Measurements from ENCODE around the gene EDRF1. TPM values are rescaled to one million over a fixed set of nuclear protein-coding genes. Genes with fewer than 3 reads are reported as not detected.

The EDRF1 gene
- total RNA-seq, 1 donor from 2014 or later = 18.1 TPM

DNA sequence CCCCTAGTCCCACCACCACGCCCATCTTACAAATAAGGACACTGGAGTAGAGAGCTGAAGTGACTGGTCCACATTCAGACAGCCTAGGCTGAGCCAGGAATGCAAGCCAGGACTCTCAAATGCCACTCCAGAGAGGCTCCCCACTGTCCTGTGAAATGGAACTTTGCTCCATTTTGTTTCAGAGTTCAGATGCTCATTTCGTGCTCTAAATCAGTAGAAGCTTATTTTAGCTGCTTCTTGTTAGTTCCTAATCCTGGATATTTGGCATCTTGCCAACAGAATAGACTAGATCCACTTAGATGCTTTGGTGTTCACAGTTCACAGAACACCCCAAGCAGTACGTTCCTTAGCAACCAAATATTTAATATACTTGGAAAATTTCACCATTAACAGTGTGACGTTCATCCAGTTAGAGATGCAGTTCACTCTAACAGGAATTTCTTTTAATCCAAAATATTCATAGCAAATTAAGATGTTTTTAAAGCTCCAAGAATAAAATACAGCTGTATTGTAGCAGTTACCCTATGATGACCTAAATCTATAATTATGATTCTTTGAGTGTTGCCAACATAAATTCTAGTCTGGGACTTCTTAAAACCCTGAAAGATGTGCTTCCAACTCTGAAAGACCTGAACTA is 48.8 kb downstream of the EDRF1 start:
- Histone ChIP-seq H3K4me3 (no peak overlapping the region), H3K27me3 (ENCODE audit: low read depth) (no peaks in the 10 kb centered on the region), H3K27ac (peak overlapping the region; percentile 3), H3K9me3 (no peaks in the 10 kb centered on the region), H3K36me3 (peaks cover 30% of the 10 kb centered on the region), H3K4me1 (no peaks in the 10 kb centered on the region)
- intact Hi-C loops (cut with DNase I) = no loop called here
- DNase-seq = no peak
- ATAC-seq = peak; percentile 56 to 63
- TF ChIP-seq, protein P1, sequence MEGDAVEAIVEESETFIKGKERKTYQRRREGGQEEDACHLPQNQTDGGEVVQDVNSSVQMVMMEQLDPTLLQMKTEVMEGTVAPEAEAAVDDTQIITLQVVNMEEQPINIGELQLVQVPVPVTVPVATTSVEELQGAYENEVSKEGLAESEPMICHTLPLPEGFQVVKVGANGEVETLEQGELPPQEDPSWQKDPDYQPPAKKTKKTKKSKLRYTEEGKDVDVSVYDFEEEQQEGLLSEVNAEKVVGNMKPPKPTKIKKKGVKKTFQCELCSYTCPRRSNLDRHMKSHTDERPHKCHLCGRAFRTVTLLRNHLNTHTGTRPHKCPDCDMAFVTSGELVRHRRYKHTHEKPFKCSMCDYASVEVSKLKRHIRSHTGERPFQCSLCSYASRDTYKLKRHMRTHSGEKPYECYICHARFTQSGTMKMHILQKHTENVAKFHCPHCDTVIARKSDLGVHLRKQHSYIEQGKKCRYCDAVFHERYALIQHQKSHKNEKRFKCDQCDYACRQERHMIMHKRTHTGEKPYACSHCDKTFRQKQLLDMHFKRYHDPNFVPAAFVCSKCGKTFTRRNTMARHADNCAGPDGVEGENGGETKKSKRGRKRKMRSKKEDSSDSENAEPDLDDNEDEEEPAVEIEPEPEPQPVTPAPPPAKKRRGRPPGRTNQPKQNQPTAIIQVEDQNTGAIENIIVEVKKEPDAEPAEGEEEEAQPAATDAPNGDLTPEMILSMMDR (IDR thresholded peaks at IDR 0.05) = no peak

DNA sequence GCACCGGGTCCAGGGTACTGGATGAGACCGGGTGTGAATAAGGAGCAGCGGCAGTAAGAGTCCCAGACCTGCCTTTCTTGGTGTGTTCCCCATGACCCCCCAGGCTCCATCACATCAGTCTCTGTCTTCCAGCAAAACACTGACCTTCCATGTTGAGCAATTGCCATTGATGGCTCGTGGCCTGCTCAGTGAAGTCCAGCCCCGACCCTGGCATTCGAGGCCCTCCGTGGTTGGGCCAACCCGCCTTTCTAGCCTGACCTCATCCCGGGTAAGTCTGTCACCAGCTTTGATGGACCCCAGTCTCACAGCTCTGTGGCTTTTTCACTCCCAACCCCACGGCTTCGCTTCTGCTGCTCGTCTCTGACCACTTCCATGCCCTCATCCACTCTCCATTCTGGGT is 49.7 kb downstream of the EDRF1 start:
- no peak for DNase-seq
- intact Hi-C loops (cut with DNase I) = no loop called here
- H3K4me3 ChIP-seq = no peak overlapping the region

DNA sequence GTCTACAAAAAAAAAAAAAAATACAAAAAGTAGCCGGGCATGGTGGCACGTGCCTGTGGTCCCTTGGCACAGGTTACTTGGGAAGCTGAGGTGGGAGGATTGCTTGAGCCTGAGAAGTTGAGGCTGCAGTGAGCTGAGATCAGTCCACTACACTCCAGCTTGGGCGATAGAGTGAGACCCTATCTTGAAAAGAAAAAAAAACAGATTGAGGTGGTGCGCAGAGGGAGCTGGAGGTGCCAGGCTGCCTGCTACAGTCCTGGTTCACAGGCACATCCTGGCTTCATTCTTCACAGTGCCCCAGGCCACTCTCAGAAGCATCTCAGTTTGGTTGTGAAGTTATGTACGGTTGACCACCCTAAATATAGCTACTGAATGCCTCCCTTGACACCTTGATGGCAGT is 51.3 kb downstream of the EDRF1 start:
- H3K9me3 ChIP-seq = no peaks in the 10 kb centered on the region
- TF ChIP-seq, protein P1 (IDR thresholded peaks at IDR 0.05) = no peak
- no peaks in the 10 kb centered on the region for H3K4me1 ChIP-seq

More for the DNA sequence above, 49.7 kb downstream of the EDRF1 start:
- H3K4me1 ChIP-seq = no peaks in the 10 kb centered on the region
- H3K27me3 ChIP-seq (ENCODE audit: low read depth) = no peaks in the 10 kb centered on the region
- TF ChIP-seq, protein P1 (IDR thresholded peaks at IDR 0.05) = no peak
- H3K9me3 ChIP-seq = no peaks in the 10 kb centered on the region
- H3K36me3 ChIP-seq = peaks cover 22% of the 10 kb centered on the region
- no peak overlapping the region for H3K27ac ChIP-seq
- ATAC-seq = no peak

DNA sequence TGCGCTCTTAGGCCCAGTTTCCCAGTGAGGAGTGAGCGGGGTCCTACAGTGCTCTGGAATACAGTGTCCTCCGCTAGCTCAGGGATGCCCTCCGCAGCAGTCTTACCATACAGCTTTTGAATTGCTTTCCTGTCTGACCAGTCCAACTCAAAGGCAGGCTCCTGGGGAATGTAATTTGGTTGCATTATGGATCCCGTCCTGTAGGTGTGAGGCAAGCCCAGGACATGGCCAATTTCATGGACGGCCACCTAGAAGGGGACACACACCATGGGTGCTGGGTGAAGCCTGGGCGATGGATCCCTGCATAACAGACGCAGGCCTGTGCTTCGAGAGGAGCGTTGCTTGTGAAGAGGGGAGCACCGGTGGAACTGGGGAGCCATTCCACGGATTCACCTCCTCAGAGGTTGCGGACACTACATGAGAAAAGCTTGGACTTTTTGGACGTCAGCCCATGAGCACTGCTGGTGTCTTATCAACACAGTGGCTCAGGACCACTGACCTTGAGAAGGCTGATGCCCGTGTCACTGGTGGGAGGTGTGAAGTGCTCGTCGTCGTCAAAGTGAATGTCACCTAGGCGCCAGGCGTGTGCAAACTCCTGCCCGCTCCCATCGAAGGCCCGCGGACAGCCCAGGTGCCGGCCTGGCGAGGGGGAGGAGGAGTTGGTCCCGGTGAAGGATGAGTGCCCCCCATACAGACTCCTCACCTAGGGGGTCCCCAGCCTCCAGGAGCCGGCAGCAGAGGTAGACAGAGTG is 52.8 kb downstream of the EDRF1 start:
- H3K4me3 ChIP-seq = no peak overlapping the region
- H3K27me3 ChIP-seq (ENCODE audit: low read depth) = no peaks in the 10 kb centered on the region
- no peaks in the 10 kb centered on the region for H3K36me3 ChIP-seq
- H3K9me3 ChIP-seq = no peaks in the 10 kb centered on the region
- intact Hi-C loops (cut with DNase I) = no loop called here
- DNase-seq = no peak
- no peak for ATAC-seq
- TF ChIP-seq, protein P1 (IDR thresholded peaks at IDR 0.05) = no peak
- no peaks in the 10 kb centered on the region for H3K4me1 ChIP-seq
- no peak overlapping the region for H3K27ac ChIP-seq

More for the DNA sequence above, 51.3 kb downstream of the EDRF1 start:
- Histone ChIP-seq H3K36me3 (peaks cover 8% of the 10 kb centered on the region), H3K27me3 (ENCODE audit: low read depth) (no peaks in the 10 kb centered on the region), H3K27ac (no peak overlapping the region), H3K4me3 (no peak overlapping the region)
- DNase-seq (no peak), ATAC-seq (no peak)
- intact Hi-C loops (cut with DNase I) = no loop called here

DNA sequence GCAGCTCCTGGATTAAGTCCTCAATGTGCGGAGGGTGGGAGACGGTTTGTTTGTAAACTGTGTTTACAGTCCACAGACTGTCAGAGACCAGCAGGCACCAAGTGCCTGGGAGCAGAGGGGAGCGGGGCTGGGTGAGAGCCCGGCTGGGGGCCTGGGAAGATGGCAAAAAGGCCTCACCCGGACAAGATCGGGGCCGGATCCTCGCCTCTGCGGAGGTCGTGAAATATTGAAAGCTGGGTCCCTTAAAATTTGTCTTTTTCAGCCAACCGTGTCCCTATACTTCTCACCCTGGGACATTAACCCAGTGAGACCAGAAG is 53.3 kb downstream of the EDRF1 start:
- no peak overlapping the region for H3K27ac ChIP-seq
- H3K4me3 ChIP-seq = no peak overlapping the region
- peaks cover 4% of the 10 kb centered on the region for H3K27me3 ChIP-seq (ENCODE audit: low read depth)
- ATAC-seq (no peak), DNase-seq (no peak)
- no peaks in the 10 kb centered on the region for H3K9me3 ChIP-seq
- TF ChIP-seq, protein P1 (IDR thresholded peaks at IDR 0.05) = no peak
- H3K36me3 ChIP-seq = no peaks in the 10 kb centered on the region
- intact Hi-C loops (cut with DNase I) = no loop called here
- no peaks in the 10 kb centered on the region for H3K4me1 ChIP-seq
